K562 (cell line): ENCODE measurements around the gene CCDC47.

Experiments used
- C11orf30 ChIP-seq: fragments of 450-650 bp; IDR thresholded peaks from 2 replicates; pipeline ENCODE4 v1.6.1; 2016; ENCODE audit warnings: low read depth, mild to moderate bottlenecking
- MAFK ChIP-seq: IDR thresholded peaks from 2 replicates; pipeline ENCODE4 v1.6.1; 2011; ENCODE audit warnings: low read length, improper control_type of control experiment
- SMARCB1 ChIP-seq: IDR thresholded peaks from 2 replicates; pipeline ENCODE4 v1.6.1; 2011; ENCODE audit warnings: improper control_type of control experiment, low read depth; ENCODE audit not compliant: insufficient read length
- SMC3 ChIP-seq: conservative IDR thresholded peaks from 2 replicates; pipeline ENCODE4 v1.6.1; 2011; ENCODE audit warnings: low read depth, low read length, improper control_type of control experiment; ENCODE audit not compliant: insufficient read depth

GRCh38 chr17:63741143-63741407, 32.3 kb downstream of the CCDC47 start:
- TF ChIP-seq SMC3 (no peak), SMARCB1 (no peak), MAFK (no peak), C11orf30 (no peak)
